ENCODE data around the gene PEA15.

GRCh38 chr1:160227034-160227433 is 21.9 kb downstream of the PEA15 start:
- TF ChIP-seq CTCF (IDR thresholded peaks at IDR 0.05; ENCODE audit: low read length) (no peak), EZH2 (IDR thresholded peaks at IDR 0.05; ENCODE audit: borderline replicate concordance, low read length) (no peak)

All from OCI-LY1 (cell line).